Upper lobe of right lung (tissue), 1 donor: ENCODE results near the gene SNAP47. TPM values are rescaled to one million over a fixed set of nuclear protein-coding genes. Genes with fewer than 3 reads are reported as not detected.
A peak's percentile ranks its signal among the peaks of the same experiment; 100 is the strongest.

Source experiments
- ATAC-seq: fragments of 200-7000 bp; cut with Tn5 transposase; one replicate; pipeline ENCODE4 v1.9.1; 2020; ENCODE audit warnings: mild to moderate bottlenecking, moderate library complexity
- DNase-seq: peaks from one replicate; pipeline ENCODE4 v3.0.0-alpha.2; 2020
- H3K27ac ChIP-seq: fragments of 200-600 bp; one replicate; pipeline ENCODE4 v1.8.0; 2022
- H3K27me3 ChIP-seq: fragments of 200-600 bp; one replicate; pipeline ENCODE4 v1.8.0; 2022; ENCODE audit warnings: mild to moderate bottlenecking
- H3K36me3 ChIP-seq: fragments of 200-600 bp; one replicate; pipeline ENCODE4 v1.8.0; 2022
- H3K4me1 ChIP-seq: fragments of 200-600 bp; one replicate; pipeline ENCODE4 v1.8.0; 2022
- H3K4me3 ChIP-seq: fragments of 200-600 bp; one replicate; pipeline ENCODE4 v1.8.0; 2022; ENCODE audit warnings: mild to moderate bottlenecking
- H3K9me3 ChIP-seq: fragments of 200-600 bp; one replicate; pipeline ENCODE4 v1.8.0; 2022
- CTCF ChIP-seq: fragments of 200-600 bp; IDR thresholded peaks from one replicate; pipeline ENCODE4 v1.8.0; 2022; ENCODE audit warnings: antibody characterized with exemption
- intact Hi-C: fragments of 100-400 bp; cut with DNase I; formaldehyde crosslinking; loops from one replicate; pipeline ENCODE4 v1.11.0; 2022
- total RNA-seq: library from RNA; stranded (reverse); fragmentation: NEBNext Ultra II Directional; extraction: Animal tissue kit (Norgen Biotek cat#: 25700); gene quantifications from one replicate; pipeline ENCODE4 v1.2.1, GENCODE V29; 2021
- donor health status: DM: no; HTN: yes; CAD: no; lungs with severe emphysema.

SNAP47 gene
- total RNA-seq, 1 donor from 2014 or later: 27.7 TPM

GRCh38 chr1:227790034-227790400 is 54.8 kb downstream of the SNAP47 start:
- ATAC-seq (no peak), DNase-seq (no peak)
- no peaks in the 10 kb centered on the region for H3K9me3 ChIP-seq
- intact Hi-C loops: no loop called here
- H3K36me3 ChIP-seq: no peaks in the 10 kb centered on the region
- no peak overlapping the region for H3K4me3 ChIP-seq
- H3K27me3 ChIP-seq: no peaks in the 10 kb centered on the region
- no peak for TF ChIP-seq CTCF
- H3K27ac ChIP-seq: no peak overlapping the region
- H3K4me1 ChIP-seq: peaks cover 16% of the 10 kb centered on the region

- Histone ChIP-seq H3K4me1 (peaks cover 16% of the 10 kb centered on the region), H3K27me3 (no peaks in the 10 kb centered on the region), H3K9me3 (no peaks in the 10 kb centered on the region), H3K4me3 (no peak overlapping the region), H3K36me3 (no peaks in the 10 kb centered on the region), H3K27ac (no peak overlapping the region)
- DNase-seq (no peak), ATAC-seq (no peak)
- TF ChIP-seq CTCF: no peak
- intact Hi-C loops: no loop called here
Observed at GRCh38 chr1:227790868-227791267, 55.6 kb downstream of the SNAP47 start.

- intact Hi-C loops: no loop called here
- ATAC-seq: no peak
- no peak for DNase-seq
- no peak overlapping the region for H3K27ac ChIP-seq
- no peaks in the 10 kb centered on the region for H3K27me3 ChIP-seq
- no peaks in the 10 kb centered on the region for H3K36me3 ChIP-seq
- no peaks in the 10 kb centered on the region for H3K9me3 ChIP-seq
- TF ChIP-seq CTCF: no peak
- no peak overlapping the region for H3K4me3 ChIP-seq
- H3K4me1 ChIP-seq: peaks cover 11% of the 10 kb centered on the region
Observed at GRCh38 chr1:227791425-227792143, 56.3 kb downstream of the SNAP47 start.

GRCh38 chr1:227792216-227793078 is 57.2 kb downstream of the SNAP47 start:
- intact Hi-C loops: no loop called here
- peak; percentile 7 for TF ChIP-seq CTCF
- Histone ChIP-seq H3K27me3 (no peaks in the 10 kb centered on the region), H3K4me1 (peaks cover 3% of the 10 kb centered on the region), H3K27ac (no peak overlapping the region), H3K4me3 (no peak overlapping the region), H3K9me3 (no peaks in the 10 kb centered on the region), H3K36me3 (no peaks in the 10 kb centered on the region)
- DNase-seq (no peak), ATAC-seq (no peak)

- Histone ChIP-seq H3K27ac (no peak overlapping the region), H3K27me3 (no peaks in the 10 kb centered on the region), H3K4me3 (no peak overlapping the region), H3K9me3 (no peaks in the 10 kb centered on the region), H3K36me3 (no peaks in the 10 kb centered on the region), H3K4me1 (peaks cover 3% of the 10 kb centered on the region)
- DNase-seq (peak; percentile 59), ATAC-seq (no peak)
- intact Hi-C loops: no loop called here
- TF ChIP-seq CTCF: no peak
Observed at GRCh38 chr1:227793079-227793947, 58.1 kb downstream of the SNAP47 start.
